Lung (tissue), 12 donors: ENCODE data around the gene CLTB. TPM values are rescaled to one million over a fixed set of nuclear protein-coding genes. Genes with fewer than 3 reads are reported as not detected.
A peak's percentile ranks its signal among the peaks of the same experiment; 100 is the strongest.

Experiments
- ATAC-seq: fragments of 200-7000 bp; cut with Tn5 transposase; one replicate; pipeline ENCODE4 v1.9.1; 2020; ENCODE audit warnings: moderate number of reproducible peaks; ENCODE audit not compliant: insufficient read depth, low FRiP score
- DNase-seq, 3 donors: peaks; one replicate each; pipeline ENCODE4 v3.0.0-alpha.2; 2013 to 2017
- H3K27ac ChIP-seq, 2 donors: one replicate each; pipeline ENCODE4 v1.5.1; 2013; ENCODE audit warnings: mild to moderate bottlenecking in 2 of 2, moderate library complexity in 2 of 2, control low read depth in 1 of 2, inconsistent platforms in 1 of 2, low read depth in 1 of 2, low read length in 1 of 2
- H3K27me3 ChIP-seq, 3 donors: one replicate each; pipeline ENCODE4 v1.5.1; 2013; ENCODE audit warnings: low read length in 2 of 3; ENCODE audit not compliant: control insufficient read depth in 3 of 3, insufficient read depth in 3 of 3
- H3K36me3 ChIP-seq, 4 donors: one replicate each; pipeline ENCODE4 v1.5.1; 2013; ENCODE audit warnings: low read length in 4 of 4, mild to moderate bottlenecking in 1 of 4, moderate library complexity in 1 of 4; ENCODE audit not compliant: control insufficient read depth in 4 of 4, insufficient read depth in 4 of 4
- H3K4me1 ChIP-seq, 5 donors: one replicate each; pipeline ENCODE4 v1.5.1; 2013; ENCODE audit warnings: low read length in 5 of 5, mild to moderate bottlenecking in 2 of 5, moderate library complexity in 1 of 5; ENCODE audit not compliant: control insufficient read depth in 5 of 5, insufficient read depth in 5 of 5
- H3K4me3 ChIP-seq: one replicate; pipeline ENCODE4 v1.5.1; 2013; ENCODE audit warnings: mild to moderate bottlenecking, control low read depth, moderate library complexity
- H3K9ac ChIP-seq, 2 donors: one replicate each; pipeline ENCODE4 v1.5.1; 2013; ENCODE audit warnings: low read length in 2 of 2, control low read depth in 1 of 2; ENCODE audit not compliant: insufficient read depth in 1 of 2
- H3K9me3 ChIP-seq, 4 donors: one replicate each; pipeline ENCODE4 v1.5.1; 2013; ENCODE audit warnings: low read length in 3 of 4, mild to moderate bottlenecking in 1 of 4, moderate library complexity in 1 of 4; ENCODE audit not compliant: control insufficient read depth in 4 of 4, insufficient read depth in 3 of 4
- CTCF ChIP-seq: IDR thresholded peaks from 2 replicates; pipeline ENCODE4 v1.5.1; 2012; ENCODE audit warnings: mild to moderate bottlenecking; ENCODE audit errors: control extremely low read depth, extremely low read depth
- WGBS, 2 donors: extraction: QIAGEN DNeasy Blood & Tissue Kit; methylation state at CpG; one replicate each; pipeline ENCODE4 v1.1.7; 2013; 5-methylcytosine and 5-hydroxymethylcytosine counted together
- polyA plus RNA-seq, 2 donors: library from polyadenylated mRNA; stranded (reverse); fragments of 200-250 nt; gene quantifications; one replicate each; pipeline ENCODE4 v1.2.1, GENCODE V29; 2013
- total RNA-seq, 2 donors: library from RNA; depleted of rRNA in 1 of 2; stranded (reverse); fragments of >200 nt in 1 of 2; gene quantifications; one replicate each; pipeline ENCODE4 v1.2.1, GENCODE V29; 2014 to 2021
- donor health status: control.
- donor health status: control.
- donor health status: Bipolar disorder and iron deficiency.
- donor health status: healthy.
- donor health status: DM: yes; HTN: yes; CAD: no.

CLTB gene
- total and polyA plus RNA-seq, 4 donors, result 33.2 to 193 (median 112) TPM

GRCh38 chr5:176447978-176448608 lies 31.8 kb upstream of the CLTB start, which contains the start of gene FAF2:
TSS of gene FAF2 (plus strand) at chr5:176448385. CDS start at chr5:176448408, 23 bp downstream.
- DNase-seq (peak; percentile 99 to 100 (median 99)), ATAC-seq (peak; percentile 93)
- Histone ChIP-seq H3K27ac (peak within 1 kb of the TSS; percentile 91 to 98), H3K9me3 (no peaks in the 10 kb centered on the region), H3K9ac (peak within 1 kb of the TSS; percentile 97 to 99), H3K36me3 (peaks cover 0 to 6% (median 3%) of the 10 kb centered on the region in 4 donors), H3K4me3 (peak within 1 kb of the TSS; percentile 97), H3K27me3 (no peaks in the 10 kb centered on the region), H3K4me1 (peaks cover 0 to 22% (median 2%) of the 10 kb centered on the region in 5 donors)
- TF ChIP-seq CTCF, result peak; percentile 68
- WGBS, 2 donors, result 1% methylated on average over 50 of the region's 50 CpGs

GRCh38 chr5:176447591-176447977 lies 31.2 kb upstream of the CLTB start:
- Histone ChIP-seq H3K27ac (peak overlapping the region; percentile 91 to 96), H3K27me3 (no peaks in the 10 kb centered on the region), H3K4me3 (peak overlapping the region; percentile 60), H3K9me3 (no peaks in the 10 kb centered on the region), H3K4me1 (peaks cover 0 to 22% (median 2%) of the 10 kb centered on the region in 5 donors), H3K9ac (peak overlapping the region; percentile 94 to 98), H3K36me3 (peaks cover 0 to 6% (median 2%) of the 10 kb centered on the region in 4 donors)
- ATAC-seq (peak; percentile 14), DNase-seq (no peak)
- no peak for TF ChIP-seq CTCF
- WGBS, 2 donors, result 0 to 1% methylated on average over 34 of the region's 34 CpGs

- H3K36me3 ChIP-seq, result peaks cover 0 to 6% (median 0%) of the 10 kb centered on the region in 4 donors
- H3K4me1 ChIP-seq, result peaks cover 0 to 19% (median 2%) of the 10 kb centered on the region in 5 donors
- DNase-seq (peak in 1 of 3 donors; percentile 14), ATAC-seq (no peak)
- H3K4me3 ChIP-seq, result peak overlapping the region; percentile 60
- no peaks in the 10 kb centered on the region for H3K27me3 ChIP-seq
- WGBS, 2 donors, result 14 to 17% methylated on average over 27 of the region's 27 CpGs
- H3K9me3 ChIP-seq, result no peaks in the 10 kb centered on the region
- H3K27ac ChIP-seq, result peak overlapping the region; percentile 91 to 96
- TF ChIP-seq CTCF, result no peak
- H3K9ac ChIP-seq, result peak overlapping the region; percentile 94 to 98
Observed at GRCh38 chr5:176446884-176447590, 30.7 kb upstream of the CLTB start.
